Breast epithelium (tissue), 3 donors: ENCODE measurements around the gene NOD2.

Experiments used
- CTCF ChIP-seq, 3 donors: fragments of 450-650 bp; IDR thresholded peaks; one replicate each; pipeline ENCODE4 v1.5.1; 2016 to 2017; ENCODE audit warnings: antibody characterized with exemption in 3 of 3, mild to moderate bottlenecking in 3 of 3, moderate library complexity in 3 of 3
- POLR2A ChIP-seq: fragments of 450-650 bp; IDR thresholded peaks from one replicate; pipeline ENCODE4 v1.6.1; 2016; ENCODE audit warnings: antibody characterized with exemption, mild to moderate bottlenecking, moderate library complexity

GRCh38 chr16:50736448-50736847 is 43.0 kb downstream of the NOD2 start:
- no peak for TF ChIP-seq CTCF (IDR thresholded peaks at IDR 0.05)
- no peak for TF ChIP-seq POLR2A
